SU-DHL-6 (cell line): ENCODE measurements around the gene WDPCP.

Experiments used
- H2AFZ ChIP-seq: fragments of 200-600 bp; sonication (generic); 2 replicates; pipeline ENCODE4 v1.6.1; 2014; ENCODE audit warnings: low read depth, mild to moderate bottlenecking, moderate library complexity, mixed read lengths, antibody characterized with exemption, low read length; ENCODE audit not compliant: severe bottlenecking
- H3F3A ChIP-seq: fragments of 200-600 bp; shearing (Covaris generic); 2 replicates; pipeline ENCODE4 v1.6.0; 2016; ENCODE audit warnings: antibody characterized with exemption, mild to moderate bottlenecking; ENCODE audit not compliant: insufficient read depth
- H3K27ac ChIP-seq: fragments of 200-600 bp; sonication (generic); 2 replicates; pipeline ENCODE4 v1.5.1; 2016; ENCODE audit warnings: low read depth, mild to moderate bottlenecking, low read length, moderate library complexity, mixed read lengths
- H3K27me3 ChIP-seq: fragments of 200-600 bp; sonication (generic), shearing (Covaris generic); 2 replicates; pipeline ENCODE4 v1.6.0; 2014; ENCODE audit warnings: mild to moderate bottlenecking, low read length
- H3K36me3 ChIP-seq: fragments of 200-600 bp; sonication (generic); 2 replicates; pipeline ENCODE4 v1.6.1; 2014; ENCODE audit warnings: mild to moderate bottlenecking, low read length, mixed read lengths
- H3K4me2 ChIP-seq: fragments of 300-600, 200-600 bp; shearing (Covaris generic), sonication (generic); 2 replicates; pipeline ENCODE4 v1.6.0; 2014; ENCODE audit warnings: low read length, low read depth, mild to moderate bottlenecking; ENCODE audit not compliant: poor library complexity, severe bottlenecking
- H3K4me3 ChIP-seq: fragments of 200-600 bp; sonication (generic); 2 replicates; pipeline ENCODE4 v1.5.1; 2014; ENCODE audit warnings: antibody characterized with exemption, low read length, mild to moderate bottlenecking, mixed read lengths; ENCODE audit not compliant: insufficient read depth, poor library complexity, severe bottlenecking
- H3K79me2 ChIP-seq: fragments of 200-600 bp; sonication (generic); 2 replicates; pipeline ENCODE4 v1.6.1; 2014; ENCODE audit warnings: mild to moderate bottlenecking, low read length, moderate library complexity; ENCODE audit not compliant: insufficient read depth
- H3K9ac ChIP-seq: fragments of 200-600 bp; sonication (generic); 2 replicates; pipeline ENCODE4 v1.7.0; 2014; ENCODE audit warnings: mild to moderate bottlenecking, low read length
- H3K9me2 ChIP-seq: fragments of 200-600 bp; sonication (generic); replicated peaks from 2 replicates; pipeline ENCODE4 v1.6.1; 2014; ENCODE audit warnings: low read length; ENCODE audit not compliant: insufficient read depth
- H3K9me3 ChIP-seq: fragments of 200-600 bp; sonication (generic); 2 replicates; pipeline ENCODE4 v1.6.1; 2014; ENCODE audit warnings: low read length, mixed read lengths; ENCODE audit not compliant: insufficient read depth
- H4K20me1 ChIP-seq: fragments of 200-600 bp; sonication (generic); 2 replicates; pipeline ENCODE4 v1.6.1; 2014; ENCODE audit warnings: low read depth, mild to moderate bottlenecking, antibody characterized with exemption, low read length, moderate library complexity, mixed read lengths
- CTCF ChIP-seq: fragments of 200-600 bp; sonication (generic); IDR thresholded peaks from one replicate; pipeline ENCODE4 v1.5.1; 2017; ENCODE audit warnings: antibody characterized with exemption, mild to moderate bottlenecking, low read length, moderate library complexity; ENCODE audit not compliant: insufficient read depth, poor library complexity, severe bottlenecking
- EZH2phosphoT487 ChIP-seq: fragments of 200-600 bp; sonication (generic), shearing (Covaris generic); conservative IDR thresholded peaks from 2 replicates; pipeline ENCODE4 v1.6.1; 2018; ENCODE audit warnings: mild to moderate bottlenecking, antibody characterized with exemption, low read length, moderate library complexity, mixed read lengths

The WDPCP gene

GRCh38 chr2:63589148-63589958 is 1.1 kb upstream of the WDPCP start:
- H3K9ac ChIP-seq, result peak overlapping the region; percentile 84
- no peak for TF ChIP-seq CTCF
- no peaks in the 10 kb centered on the region for H3K9me2 ChIP-seq
- peak overlapping the region; percentile 87 for H3K4me3 ChIP-seq
- H2AFZ ChIP-seq, result peak overlapping the region; percentile 53
- peaks cover 25% of the 10 kb centered on the region for H4K20me1 ChIP-seq
- peaks cover 40% of the 10 kb centered on the region for H3F3A ChIP-seq
- peak overlapping the region; percentile 93 for H3K4me2 ChIP-seq
- H3K27ac ChIP-seq, result peak overlapping the region; percentile 90
- no peaks in the 10 kb centered on the region for H3K27me3 ChIP-seq
- H3K36me3 ChIP-seq, result peaks cover 11% of the 10 kb centered on the region; the same call in 1 of the 2 replicates
- H3K9me3 ChIP-seq, result no peaks in the 10 kb centered on the region
- H3K79me2 ChIP-seq, result peaks cover 83% of the 10 kb centered on the region

GRCh38 chr2:63587814-63588384 is 378 bp downstream of the WDPCP start:
- Histone ChIP-seq H4K20me1 (peaks cover 17% of the 10 kb centered on the region; the same call in 1 of the 2 replicates), H3K27me3 (no peaks in the 10 kb centered on the region), H3K79me2 (peaks cover 79% of the 10 kb centered on the region), H3K4me3 (peak overlapping the region; percentile 87), H3K9ac (peak overlapping the region; percentile 84), H3K4me2 (peak overlapping the region; percentile 84), H2AFZ (peak overlapping the region; percentile 79), H3K36me3 (no peaks in the 10 kb centered on the region), H3K27ac (peak overlapping the region; percentile 58), H3K9me3 (no peaks in the 10 kb centered on the region), H3F3A (peaks cover 40% of the 10 kb centered on the region), H3K9me2 (no peaks in the 10 kb centered on the region)
- TF ChIP-seq EZH2phosphoT487 (no peak), CTCF (no peak)

GRCh38 chr2:63582873-63583272 is 5.4 kb downstream of the WDPCP start:
- Histone ChIP-seq H2AFZ (no peak overlapping the region), H3K9me2 (no peaks in the 10 kb centered on the region), H3K27me3 (no peaks in the 10 kb centered on the region), H3K9ac (no peak overlapping the region), H3K4me3 (no peak overlapping the region), H3K27ac (no peak overlapping the region), H3F3A (peaks cover 15% of the 10 kb centered on the region; the same call in 1 of the 2 replicates), H3K9me3 (no peaks in the 10 kb centered on the region), H3K4me2 (no peak overlapping the region), H4K20me1 (peaks cover 35% of the 10 kb centered on the region), H3K79me2 (peaks cover 78% of the 10 kb centered on the region), H3K36me3 (0 out of 2 replicates have a peak, but pooled peaks cover 5% of the 10 kb centered on the region)
- no peak for TF ChIP-seq EZH2phosphoT487
- TF ChIP-seq CTCF, result no peak
